IPS-NIHi7 (cell line): ENCODE results near the gene GPI.
"Not testable (repeated sequence)": the region's sequence is repeated elsewhere in the genome, so short reads cannot be mapped to it uniquely, and the experiment has no call there.

Experiments
- DNase-seq: peaks from one replicate; pipeline ENCODE4 v3.0.0; 2012; ENCODE audit warnings: mixed read lengths; ENCODE audit errors: extremely low spot score

GPI gene

DNA sequence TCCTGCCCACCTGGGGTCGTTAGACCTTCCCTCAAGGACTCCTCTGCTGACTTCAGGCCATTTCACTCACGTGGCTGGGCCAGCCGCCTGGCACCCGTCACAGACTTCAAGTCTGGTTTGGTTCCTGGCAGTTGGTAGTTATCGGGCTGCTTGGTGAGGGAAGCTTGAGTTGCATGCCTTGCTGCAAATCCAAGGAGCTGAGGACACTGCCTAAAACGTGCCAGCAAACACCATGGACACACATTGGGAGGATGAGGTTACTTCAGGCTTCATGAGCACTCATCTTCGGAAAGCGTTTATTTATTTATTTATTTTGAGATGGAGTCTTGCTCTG is 2.6 kb downstream of the GPI start:
- no peak for DNase-seq

DNA sequence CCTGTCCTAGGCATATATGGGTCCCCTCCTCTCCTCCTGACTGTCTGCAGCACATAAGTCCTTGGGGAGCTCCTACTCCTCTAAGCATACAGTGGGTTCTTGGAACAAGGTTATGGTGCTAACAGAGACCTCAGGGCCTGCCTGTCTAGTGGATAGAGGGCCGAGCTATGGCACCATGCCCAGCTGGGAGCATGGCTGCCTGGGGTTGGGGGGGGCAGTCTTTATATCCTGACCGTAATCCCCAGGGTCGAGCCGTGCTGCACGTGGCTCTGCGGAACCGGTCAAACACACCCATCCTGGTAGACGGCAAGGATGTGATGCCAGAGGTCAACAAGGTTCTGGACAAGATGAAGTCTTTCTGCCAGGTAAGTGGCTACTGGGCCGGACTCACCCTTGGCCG is 3.3 kb downstream of the GPI start:
- DNase-seq, result no peak

DNA sequence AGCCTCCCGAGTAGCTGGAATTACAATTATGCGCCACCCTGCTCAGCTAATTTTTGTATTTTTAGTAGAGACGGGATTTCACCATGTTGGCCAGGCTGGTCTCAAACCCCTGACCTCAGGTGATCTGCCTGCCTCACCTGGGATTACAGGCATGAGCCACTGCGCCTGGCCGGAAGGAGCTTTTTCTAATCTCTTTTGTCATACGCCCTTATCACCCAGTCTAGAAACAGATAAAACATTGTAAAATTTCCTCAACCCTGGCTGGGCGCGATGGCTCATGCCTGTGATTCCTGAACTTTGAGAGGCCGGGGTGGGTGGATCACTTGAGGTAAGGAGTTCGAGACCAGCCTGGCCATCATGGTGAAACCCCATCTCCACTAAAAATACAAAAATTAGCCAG is 4.2 kb downstream of the GPI start:
- DNase-seq, result not testable (repeated sequence)

DNA sequence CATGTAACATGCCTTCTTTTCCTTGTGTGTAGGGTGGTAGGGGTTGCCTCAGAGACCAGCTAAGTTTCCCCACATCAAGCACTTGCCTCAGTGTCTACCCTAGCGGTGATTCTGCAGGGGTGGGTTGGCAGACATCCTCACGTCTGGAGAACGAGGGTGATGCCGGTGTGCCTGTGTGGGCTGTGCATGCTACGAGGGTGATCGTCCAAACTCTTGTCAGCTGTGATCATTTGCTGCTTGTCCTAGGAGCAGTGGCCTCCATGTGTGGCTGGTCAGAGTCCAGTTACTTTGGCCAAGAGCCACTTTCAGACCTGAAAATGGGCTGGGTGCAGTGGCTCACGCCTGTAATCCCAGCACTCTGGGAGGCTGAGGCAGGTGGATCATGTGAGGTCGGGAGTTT is 5.1 kb downstream of the GPI start:
- no peak for DNase-seq

DNA sequence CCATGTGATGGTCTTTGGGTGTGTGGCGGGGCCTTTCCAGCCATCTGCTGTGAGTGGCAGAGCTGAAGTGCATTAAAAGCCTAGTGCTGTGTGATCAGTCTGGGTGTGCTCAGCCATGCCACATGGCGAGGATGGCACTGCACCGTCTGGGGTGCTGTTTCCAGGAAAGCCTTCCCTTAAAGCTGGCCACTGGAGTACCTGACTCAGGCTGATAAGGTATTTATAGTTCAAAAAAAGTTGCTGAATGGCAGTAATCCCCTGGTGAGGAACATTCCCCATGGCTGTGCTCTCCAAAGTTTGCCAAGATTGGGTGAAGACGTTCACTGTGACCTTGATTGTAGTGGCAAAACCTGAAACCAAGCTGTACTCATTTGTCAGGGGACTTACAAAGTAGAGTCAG is 6.0 kb downstream of the GPI start:
- DNase-seq, result no peak

DNA sequence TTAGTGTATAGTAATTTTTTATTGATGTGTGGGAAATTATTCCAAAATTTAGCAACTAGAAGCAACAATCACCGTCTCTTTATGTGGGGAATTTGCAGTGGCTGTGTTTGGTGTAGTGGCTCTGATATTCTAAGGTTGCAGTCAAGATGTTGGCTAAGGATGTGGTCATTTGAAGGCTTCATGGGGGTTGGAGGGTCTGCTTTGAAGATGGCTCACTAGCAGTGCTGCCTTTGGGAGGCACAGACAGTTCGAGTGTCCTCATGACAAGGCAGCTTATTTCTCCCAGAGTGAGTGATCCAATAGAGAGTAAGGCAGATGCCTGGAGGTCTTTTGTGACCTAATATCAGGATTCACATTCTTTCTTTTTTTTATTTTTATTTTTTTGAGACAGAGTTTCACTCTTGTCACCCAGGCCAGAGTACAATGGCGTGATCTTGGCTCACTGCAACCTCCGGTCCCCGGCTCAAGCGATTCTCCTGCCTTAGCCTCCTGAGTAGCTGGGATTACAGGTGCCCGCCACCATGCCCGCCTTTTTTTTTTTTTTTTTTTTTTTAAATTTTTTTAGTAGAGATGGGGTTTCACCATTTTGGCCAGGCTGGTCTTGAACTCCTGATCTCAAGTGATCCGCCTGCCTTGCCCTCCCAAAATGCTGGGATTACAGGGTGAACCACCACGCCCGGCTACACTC is 8.7 kb downstream of the GPI start:
- DNase-seq, result no peak

DNA sequence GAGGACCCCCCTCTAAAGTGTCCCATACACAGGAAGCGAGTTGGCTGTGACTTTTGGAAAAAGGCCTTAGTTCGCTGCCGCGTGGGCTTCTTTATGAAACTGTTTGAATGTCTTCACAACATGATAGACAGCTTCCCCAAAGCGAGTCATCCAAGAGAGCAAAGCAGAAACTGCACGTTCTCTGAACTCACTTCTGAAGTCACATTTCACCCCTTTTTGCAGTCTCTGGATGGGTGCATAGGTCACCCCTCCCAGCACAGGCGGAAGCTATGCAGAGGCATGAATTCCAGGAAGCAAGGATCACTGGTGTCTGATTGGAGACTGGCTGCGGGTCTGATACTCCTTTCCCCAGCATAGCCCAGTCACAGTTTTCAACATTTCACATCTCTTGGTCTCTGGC is 10.6 kb downstream of the GPI start:
- DNase-seq, result no peak

DNA sequence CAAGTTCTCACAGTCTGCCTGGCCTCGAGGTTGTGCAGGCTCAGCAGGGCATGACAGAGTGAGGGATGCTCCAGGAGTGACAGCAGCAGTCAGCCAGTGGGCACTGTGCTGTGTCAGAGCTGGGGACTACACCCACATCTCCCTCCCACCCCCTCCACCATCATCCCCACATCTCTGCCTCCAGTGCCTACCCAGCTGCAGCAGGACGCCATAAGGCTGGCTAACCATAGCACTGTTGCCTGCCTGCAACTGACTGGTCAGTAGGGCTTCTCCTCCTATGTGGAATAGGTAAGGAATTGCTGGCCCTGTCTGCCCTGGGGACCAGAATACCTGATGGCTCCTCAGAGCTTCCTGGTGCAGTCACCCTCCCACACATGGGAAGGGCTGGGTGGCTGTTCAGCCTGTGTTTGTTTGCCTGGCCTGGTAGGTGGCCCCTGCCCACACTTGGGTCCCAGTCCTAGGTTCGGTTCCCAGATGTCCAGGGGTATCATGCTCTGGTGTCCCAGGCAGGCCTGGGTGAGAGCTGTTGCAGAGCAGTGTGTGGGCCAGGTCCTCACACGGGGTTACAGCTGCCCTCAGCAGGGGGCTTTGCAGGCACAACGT is 15.7 kb downstream of the GPI start:
- no peak for DNase-seq

DNA sequence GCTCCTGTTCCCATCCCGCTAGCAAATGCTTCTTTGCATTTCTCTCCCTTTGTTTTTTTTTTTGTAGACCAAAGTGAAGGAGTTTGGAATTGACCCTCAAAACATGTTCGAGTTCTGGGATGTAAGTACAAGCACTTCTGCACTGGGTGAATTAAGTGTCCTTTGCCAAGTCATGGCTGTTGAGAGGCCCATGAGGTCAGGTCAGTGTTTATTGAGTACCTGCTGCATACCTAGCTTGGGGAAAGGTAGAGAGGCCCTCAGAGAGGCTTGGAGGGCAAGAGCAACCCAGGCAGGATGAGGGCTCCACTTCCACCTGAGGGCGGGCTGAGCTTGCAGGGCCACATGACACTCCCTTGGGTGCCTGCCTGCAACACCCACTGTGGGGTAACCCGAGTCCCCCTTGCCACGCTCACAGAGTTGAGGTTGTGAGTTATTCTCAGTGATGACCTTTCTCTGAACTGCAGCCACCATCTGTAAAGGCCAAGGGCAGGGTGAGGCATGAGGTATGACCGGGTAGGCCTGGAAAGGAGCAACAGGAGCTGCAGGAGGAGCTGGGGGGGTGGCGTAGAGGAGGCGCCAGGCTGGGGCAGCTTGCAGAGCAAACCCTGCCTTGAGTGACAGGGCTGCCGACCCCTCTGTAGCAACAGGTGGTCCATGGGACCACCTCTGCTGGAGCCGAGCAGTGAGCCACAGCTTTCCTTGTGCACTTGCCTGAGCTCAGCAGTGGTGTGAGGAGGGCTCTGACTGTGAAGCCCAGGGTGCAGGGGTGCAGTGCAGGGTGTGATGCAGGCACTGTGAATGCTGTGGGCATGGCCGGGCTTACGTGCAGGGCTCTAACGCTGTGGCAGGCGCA is 16.6 kb downstream of the GPI start:
- DNase-seq, result no peak

DNA sequence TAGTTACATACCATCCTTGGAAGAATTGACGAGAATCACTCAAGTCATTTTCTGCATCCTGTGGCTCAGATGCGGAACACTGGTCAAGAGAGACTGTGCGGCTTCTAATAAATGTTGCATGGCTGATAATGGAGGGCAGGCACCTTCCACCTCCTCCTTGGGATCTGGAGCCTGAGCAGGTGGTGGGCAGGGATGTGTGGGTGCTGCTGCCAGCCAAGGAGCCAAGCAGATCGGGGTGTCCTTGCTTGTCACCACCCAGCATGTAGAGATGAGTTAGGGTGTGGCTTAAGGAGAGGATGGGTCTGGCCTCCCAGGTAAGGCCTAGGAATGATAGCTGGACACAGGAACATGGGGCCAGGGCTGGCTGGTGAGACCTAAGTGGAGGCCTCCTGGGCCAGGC is 17.5 kb downstream of the GPI start:
- DNase-seq, result no peak

DNA sequence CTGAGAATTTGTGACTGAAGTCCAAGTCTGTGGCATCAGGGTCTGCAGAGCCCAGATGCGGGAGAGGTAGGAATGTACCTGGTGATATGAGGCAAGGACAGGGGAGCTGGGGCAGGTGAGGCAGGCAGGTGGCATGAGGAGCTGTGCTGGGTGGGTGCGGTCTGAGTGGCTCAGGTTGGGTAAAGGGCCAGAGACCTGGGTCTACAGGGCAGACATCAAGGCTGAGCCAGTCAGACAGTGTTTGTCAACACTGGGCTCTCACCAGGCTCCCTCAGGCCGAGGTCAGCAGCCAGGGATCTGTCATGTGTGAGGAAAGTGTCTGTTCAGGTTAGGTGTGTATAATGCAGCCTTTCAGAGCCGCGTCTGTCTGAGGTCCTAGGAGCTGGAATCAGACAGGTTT is 18.6 kb downstream of the GPI start:
- DNase-seq, result no peak

DNA sequence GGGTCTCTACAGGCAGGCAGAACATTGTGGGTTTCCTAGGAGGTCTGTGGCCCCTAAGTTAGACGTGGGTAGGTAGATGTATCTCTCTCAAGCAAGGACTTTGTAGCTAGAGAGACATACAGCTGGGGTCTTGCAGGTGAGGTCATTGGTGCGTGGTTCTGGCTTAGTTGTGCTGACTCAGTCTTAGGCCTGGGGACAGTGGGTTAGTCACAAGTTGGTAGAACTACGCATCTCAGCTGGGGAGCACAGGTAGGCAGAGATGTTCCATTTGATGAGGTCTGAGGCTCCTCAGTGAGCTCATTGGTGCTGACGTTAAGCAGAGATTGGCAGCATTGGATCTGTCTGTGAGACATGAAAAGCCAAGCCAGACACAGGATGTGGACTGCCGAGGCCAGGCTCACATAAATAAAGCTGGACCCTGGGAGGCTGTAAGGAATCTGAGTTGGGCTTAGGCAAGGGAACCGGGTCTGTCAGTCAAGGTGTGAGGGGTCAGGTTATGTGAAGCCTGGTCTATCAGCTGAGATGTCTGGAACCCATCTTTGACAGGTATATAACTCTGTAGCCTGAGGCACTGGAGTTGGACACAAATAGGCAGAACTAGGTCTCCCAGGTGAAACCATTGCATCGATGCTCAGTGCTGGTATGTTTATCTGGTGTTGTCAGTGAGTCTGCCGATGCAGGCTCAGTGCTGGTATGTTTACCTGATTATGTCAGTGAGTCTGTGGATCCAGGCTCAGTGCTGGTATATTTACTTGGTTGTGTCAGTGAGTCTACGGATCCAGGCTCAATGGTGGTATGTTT is 21.8 kb downstream of the GPI start:
- no peak for DNase-seq

DNA sequence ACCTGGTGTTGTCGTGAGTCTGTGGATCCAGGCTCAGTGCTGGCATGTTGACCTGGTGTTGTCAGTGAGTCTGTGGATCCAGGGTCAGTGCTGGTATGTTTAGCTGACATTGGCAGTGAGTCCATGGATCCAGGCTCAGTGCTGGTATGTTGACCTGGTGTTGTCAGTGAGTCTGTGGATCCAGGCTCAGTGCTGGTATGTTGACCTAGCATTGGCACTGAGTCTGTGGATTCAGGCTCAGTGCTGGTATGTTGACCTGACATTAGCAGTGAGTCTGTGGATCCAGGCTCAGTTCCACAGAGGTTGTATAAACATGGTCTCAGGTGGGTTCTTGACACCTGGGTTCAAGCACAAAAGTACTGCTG is 22.4 kb downstream of the GPI start:
- no peak for DNase-seq

DNA sequence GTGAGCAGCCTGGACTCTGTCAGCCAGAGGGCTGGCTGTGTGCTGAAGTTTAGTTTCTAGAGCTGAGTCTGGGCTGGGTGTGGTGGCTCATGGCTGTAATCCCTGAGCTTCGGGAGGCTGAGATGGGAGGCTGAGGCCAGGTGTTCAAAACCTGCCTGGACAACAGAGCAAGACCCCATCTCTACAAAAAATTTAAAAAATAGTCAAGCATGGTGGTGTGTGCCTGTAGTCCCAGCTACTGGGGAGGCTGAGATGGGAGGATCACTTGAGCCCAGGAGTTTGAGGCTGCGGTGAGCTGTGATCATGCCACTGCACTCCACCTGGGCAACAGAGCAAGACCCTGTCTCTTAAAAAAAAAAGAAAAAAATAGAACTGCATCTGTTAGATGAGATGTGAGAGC is 23.7 kb downstream of the GPI start:
- not testable (repeated sequence) for DNase-seq

DNA sequence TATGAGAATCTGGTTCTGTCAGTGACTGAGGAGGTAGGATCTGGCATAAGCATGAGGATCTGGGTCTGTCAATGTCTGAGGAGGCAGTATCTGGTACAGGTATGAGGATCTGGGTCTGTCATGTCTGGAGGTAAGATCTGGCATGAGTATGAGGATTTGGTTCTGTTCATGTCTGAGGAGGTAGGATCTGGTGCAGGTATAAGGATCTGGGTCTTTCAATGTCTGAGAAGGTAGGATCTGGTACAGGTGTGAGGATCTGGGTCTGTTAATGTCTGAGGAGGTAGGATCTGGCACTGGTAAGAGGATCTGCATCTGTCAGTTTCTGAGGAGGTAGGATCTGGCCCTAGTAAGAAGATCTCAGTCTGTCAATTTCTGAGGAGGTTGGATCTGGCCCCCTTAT is 26.8 kb downstream of the GPI start:
- peak; percentile 57 for DNase-seq

DNA sequence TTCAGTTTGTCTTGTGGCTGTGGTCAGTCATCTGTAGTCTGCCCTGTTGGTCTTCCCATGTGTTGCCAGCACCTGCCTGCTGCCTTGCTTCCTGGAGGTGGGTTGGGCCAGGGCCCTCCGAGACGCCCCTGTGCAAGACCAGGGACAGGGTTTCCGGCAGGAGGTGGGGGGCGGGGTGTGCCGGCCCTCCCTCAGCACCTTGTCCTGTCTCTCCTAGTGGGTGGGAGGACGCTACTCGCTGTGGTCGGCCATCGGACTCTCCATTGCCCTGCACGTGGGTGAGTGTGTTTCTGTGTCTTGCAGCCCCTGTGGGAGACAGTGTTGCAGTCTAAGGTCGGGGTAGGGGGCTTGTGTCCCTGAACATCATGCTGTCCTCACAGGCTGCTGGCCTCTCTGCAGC is 28.0 kb downstream of the GPI start:
- DNase-seq, result no peak

DNA sequence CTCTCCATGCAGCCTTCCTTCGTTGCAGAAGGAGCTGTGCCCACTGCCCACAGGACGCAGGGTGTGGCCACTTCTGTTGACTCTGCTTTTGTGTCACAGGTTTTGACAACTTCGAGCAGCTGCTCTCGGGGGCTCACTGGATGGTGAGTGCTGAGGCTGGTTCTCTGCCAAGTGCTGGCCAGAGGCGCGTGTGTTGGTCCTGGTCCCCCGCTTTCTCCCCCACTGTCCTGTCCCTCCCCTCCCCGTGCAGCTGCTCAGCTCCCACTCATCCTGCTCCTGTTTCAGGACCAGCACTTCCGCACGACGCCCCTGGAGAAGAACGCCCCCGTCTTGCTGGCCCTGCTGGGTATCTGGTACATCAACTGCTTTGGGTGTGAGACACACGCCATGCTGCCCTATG is 28.6 kb downstream of the GPI start:
- DNase-seq, result no peak

DNA sequence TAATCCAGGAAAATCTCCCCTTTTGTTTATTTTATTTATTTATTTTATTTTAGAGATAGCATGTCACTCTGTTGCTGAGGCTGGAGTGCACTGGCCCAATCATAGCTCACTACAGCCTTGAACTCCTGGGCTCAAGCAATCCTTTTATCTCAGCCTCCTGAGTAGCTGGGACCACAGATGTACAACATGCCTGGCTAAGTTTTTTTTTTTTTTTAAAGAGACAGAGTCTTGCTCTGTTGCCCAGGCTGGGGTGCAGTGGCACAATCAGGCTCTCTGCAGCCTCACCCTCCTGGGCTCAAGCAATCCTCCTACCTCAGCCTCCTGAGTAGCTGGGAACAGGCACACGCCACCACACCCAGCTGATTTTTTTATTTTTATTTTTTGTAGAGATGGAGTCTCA is 32.9 kb downstream of the GPI start:
- DNase-seq, result no peak

DNA sequence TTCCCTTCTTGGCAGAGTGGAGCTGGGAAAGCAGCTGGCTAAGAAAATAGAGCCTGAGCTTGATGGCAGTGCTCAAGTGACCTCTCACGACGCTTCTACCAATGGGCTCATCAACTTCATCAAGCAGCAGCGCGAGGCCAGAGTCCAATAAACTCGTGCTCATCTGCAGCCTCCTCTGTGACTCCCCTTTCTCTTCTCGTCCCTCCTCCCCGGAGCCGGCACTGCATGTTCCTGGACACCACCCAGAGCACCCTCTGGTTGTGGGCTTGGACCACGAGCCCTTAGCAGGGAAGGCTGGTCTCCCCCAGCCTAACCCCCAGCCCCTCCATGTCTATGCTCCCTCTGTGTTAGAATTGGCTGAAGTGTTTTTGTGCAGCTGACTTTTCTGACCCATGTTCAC is 34.9 kb downstream of the GPI start:
- DNase-seq, result no peak

DNA sequence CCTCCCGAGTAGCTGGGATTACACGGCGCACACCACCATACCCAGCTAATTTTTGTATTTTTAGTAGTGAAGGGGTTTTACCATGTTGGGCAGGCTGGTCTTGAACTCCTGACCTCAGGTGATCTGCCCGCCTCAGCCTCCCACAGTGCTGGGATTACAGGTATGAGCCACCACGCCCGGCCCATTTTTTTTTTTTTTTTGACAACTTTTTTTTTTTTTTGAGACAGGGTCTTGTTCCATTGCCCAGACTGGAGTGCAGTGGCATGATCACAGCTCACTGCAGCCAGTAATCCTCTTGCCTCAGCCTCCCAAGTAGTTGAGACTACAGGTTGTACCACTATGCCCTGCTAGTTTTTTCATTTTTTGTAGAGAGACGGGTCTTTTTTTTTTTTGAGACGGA is 35.8 kb downstream of the GPI start:
- not testable (repeated sequence) for DNase-seq

DNA sequence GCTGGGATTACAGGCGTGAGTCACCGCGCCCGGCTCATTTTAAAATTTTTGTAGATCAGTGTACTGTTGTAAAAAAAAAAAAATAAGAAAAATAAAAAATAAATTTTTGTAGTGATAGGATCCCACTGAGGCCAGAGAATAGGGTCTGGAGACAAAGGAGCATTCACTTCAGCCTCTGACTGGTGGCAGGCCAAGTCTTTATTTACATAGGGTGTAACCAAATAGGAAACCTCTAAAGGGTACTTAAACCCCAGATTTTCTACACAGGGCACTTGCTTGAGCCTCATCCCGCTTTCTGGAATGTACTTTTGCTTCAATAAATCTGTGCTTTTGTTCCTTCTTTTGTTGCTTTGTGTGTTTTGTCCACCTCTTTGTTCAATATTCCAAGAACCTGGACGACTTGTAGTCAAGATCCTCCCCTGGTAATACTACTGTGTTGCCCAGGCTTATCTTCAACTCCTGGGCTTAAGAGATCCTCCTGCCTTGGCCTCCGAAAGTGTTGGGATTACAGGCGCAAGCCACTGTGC is 37.1 kb downstream of the GPI start:
- DNase-seq, result no peak

DNA sequence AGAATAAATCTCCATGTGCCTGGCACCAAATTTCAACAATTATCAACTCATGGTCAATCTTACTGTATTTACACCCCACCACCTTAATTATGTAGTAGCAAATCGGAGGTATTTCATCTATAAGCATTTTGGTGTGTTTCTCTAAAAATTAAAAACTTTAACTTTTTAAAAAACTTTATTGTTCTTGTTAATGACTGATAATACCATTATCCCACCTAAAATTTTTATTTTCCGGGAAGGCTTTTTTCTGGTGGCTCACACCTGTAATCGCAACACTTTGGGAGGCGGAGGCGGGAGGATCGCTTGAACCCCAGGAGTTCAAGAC is 38.8 kb downstream of the GPI start:
- no peak for DNase-seq
